ENCODE results near the gene SMAD9. TPM values are rescaled to one million over a fixed set of nuclear protein-coding genes. Genes with fewer than 3 reads are reported as not detected.

SMAD9 gene
- total and polyA plus RNA-seq, 2 of the 8 experiments (the other 6 are each of a cell fraction or from before 2014, with no cell fraction given), result 0.45 to 1.0 TPM

- TF ChIP-seq SAP30 (IDR thresholded peaks at IDR 0.05; ENCODE audit: insufficient read depth, insufficient replicate concordance, low read length) (no peak), BRCA1 (IDR thresholded peaks at IDR 0.05; ENCODE audit: low read depth, low read length) (no peak), HDAC2 (IDR thresholded peaks at IDR 0.05; ENCODE audit: borderline replicate concordance in 1 of 2, low read depth in 2 of 2, low read length in 2 of 2) (no peak), NANOG (IDR thresholded peaks at IDR 0.05; ENCODE audit: insufficient read depth, low read depth, low read length, poor library complexity, severe bottlenecking) (no peak), KDM4A (IDR thresholded peaks at IDR 0.05; ENCODE audit: low read depth, low read length, severe bottlenecking) (peak; percentile 61)
Observed at GRCh38 chr13:36919833-36920615, at the start of gene SMAD9 (continued).
